ENCODE results near the gene STT3B. TPM values are rescaled to one million over a fixed set of nuclear protein-coding genes. Genes with fewer than 3 reads are reported as not detected.
"Not testable (repeated sequence)": the region's sequence is repeated elsewhere in the genome, so short reads cannot be mapped to it uniquely, and the experiment has no call there.

STT3B gene
- total and polyA plus RNA-seq, 7 donors: 10.8 to 107 (median 64.1) TPM

- DNase-seq: no peak
- no peaks in the 10 kb centered on the region for H3K4me1 ChIP-seq
- H3K36me3 ChIP-seq: no peaks in the 10 kb centered on the region
- H3K4me3 ChIP-seq: no peak overlapping the region
- no peaks in the 10 kb centered on the region for H3K9me3 ChIP-seq
- WGBS, 2 donors: 97% methylated on average over 3 of the region's 3 CpGs
- H3K27ac ChIP-seq: no peak overlapping the region
- H3K27me3 ChIP-seq: no peaks in the 10 kb centered on the region
- no peak for TF ChIP-seq POLR2A (IDR thresholded peaks at IDR 0.05)
- no peak for TF ChIP-seq EP300 (IDR thresholded peaks at IDR 0.05)
- no peak for TF ChIP-seq CTCF (IDR thresholded peaks at IDR 0.05)
- TF ChIP-seq POLR2AphosphoS5 (IDR thresholded peaks at IDR 0.05): no peak
- intact Hi-C loops (cut with DNase I): no loop called here
These were observed 33.4 kb upstream of the STT3B start for GRCh38 chr3:31499281-31499680.

DNA sequence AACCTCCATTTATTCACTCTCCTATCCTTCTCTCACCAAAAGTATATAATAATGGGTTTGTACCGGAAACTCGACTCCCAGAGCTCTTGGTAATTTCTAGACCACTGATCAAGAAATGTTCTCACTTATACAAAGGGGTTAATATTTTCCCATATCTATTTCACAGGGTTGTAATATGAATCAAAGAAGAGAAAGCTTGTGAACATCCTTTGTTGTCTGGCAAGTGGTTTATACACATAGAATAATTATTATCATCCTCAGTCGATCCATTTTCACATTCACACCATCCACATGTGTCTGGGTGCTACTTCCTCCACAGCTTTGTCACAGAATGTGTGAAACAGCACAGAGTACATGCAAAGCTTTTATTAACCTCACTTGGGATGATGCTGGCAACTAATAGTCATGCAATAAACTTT, 29.9 kb upstream of the STT3B start:
- 77 to 83% methylated on average over 3 of the region's 3 CpGs for WGBS, 2 donors
- DNase-seq: no peak
- H3K27me3 ChIP-seq: peaks cover 0 to 6% (median 0%) of the 10 kb centered on the region in 3 donors
- H3K9me3 ChIP-seq: no peaks in the 10 kb centered on the region
- no peak for TF ChIP-seq CTCF (IDR thresholded peaks at IDR 0.05)
- TF ChIP-seq POLR2A (IDR thresholded peaks at IDR 0.05): no peak
- TF ChIP-seq POLR2AphosphoS5 (IDR thresholded peaks at IDR 0.05): no peak
- no peak for TF ChIP-seq EP300 (IDR thresholded peaks at IDR 0.05)
- H3K27ac ChIP-seq: no peak overlapping the region
- H3K4me1 ChIP-seq: no peaks in the 10 kb centered on the region
- intact Hi-C loops (cut with DNase I): no loop called here
- no peaks in the 10 kb centered on the region for H3K36me3 ChIP-seq
- H3K4me3 ChIP-seq: no peak overlapping the region

- Histone ChIP-seq H3K27me3 (peaks cover 0 to 6% (median 0%) of the 10 kb centered on the region in 3 donors), H3K9me3 (no peaks in the 10 kb centered on the region), H3K4me1 (no peaks in the 10 kb centered on the region), H3K36me3 (no peaks in the 10 kb centered on the region), H3K4me3 (no peak overlapping the region), H3K27ac (no peak overlapping the region)
- 17 to 68% methylated on average over 4 of the region's 4 CpGs for WGBS, 2 donors
- TF ChIP-seq CTCF (IDR thresholded peaks at IDR 0.05) (no peak), POLR2A (IDR thresholded peaks at IDR 0.05) (no peak), POLR2AphosphoS5 (IDR thresholded peaks at IDR 0.05) (no peak), EP300 (IDR thresholded peaks at IDR 0.05) (no peak)
- DNase-seq: no peak
- intact Hi-C loops (cut with DNase I): no loop called here
These were observed 29.3 kb upstream of the STT3B start for GRCh38 chr3:31503456-31503855.

GRCh38 chr3:31504230-31504629, 28.5 kb upstream of the STT3B start:
- TF ChIP-seq CTCF (IDR thresholded peaks at IDR 0.05) (no peak), POLR2AphosphoS5 (IDR thresholded peaks at IDR 0.05) (no peak), EP300 (IDR thresholded peaks at IDR 0.05) (no peak), POLR2A (IDR thresholded peaks at IDR 0.05) (no peak)
- no peaks in the 10 kb centered on the region for H3K36me3 ChIP-seq
- no peaks in the 10 kb centered on the region for H3K9me3 ChIP-seq
- H3K4me3 ChIP-seq: no peak overlapping the region
- H3K4me1 ChIP-seq: no peaks in the 10 kb centered on the region
- no peak for DNase-seq
- H3K27ac ChIP-seq: no peak overlapping the region
- H3K27me3 ChIP-seq: peaks cover 0 to 6% (median 0%) of the 10 kb centered on the region in 3 donors
- 27 to 77% methylated on average over 3 of the region's 3 CpGs for WGBS, 2 donors
- intact Hi-C loops (cut with DNase I): no loop called here

DNA sequence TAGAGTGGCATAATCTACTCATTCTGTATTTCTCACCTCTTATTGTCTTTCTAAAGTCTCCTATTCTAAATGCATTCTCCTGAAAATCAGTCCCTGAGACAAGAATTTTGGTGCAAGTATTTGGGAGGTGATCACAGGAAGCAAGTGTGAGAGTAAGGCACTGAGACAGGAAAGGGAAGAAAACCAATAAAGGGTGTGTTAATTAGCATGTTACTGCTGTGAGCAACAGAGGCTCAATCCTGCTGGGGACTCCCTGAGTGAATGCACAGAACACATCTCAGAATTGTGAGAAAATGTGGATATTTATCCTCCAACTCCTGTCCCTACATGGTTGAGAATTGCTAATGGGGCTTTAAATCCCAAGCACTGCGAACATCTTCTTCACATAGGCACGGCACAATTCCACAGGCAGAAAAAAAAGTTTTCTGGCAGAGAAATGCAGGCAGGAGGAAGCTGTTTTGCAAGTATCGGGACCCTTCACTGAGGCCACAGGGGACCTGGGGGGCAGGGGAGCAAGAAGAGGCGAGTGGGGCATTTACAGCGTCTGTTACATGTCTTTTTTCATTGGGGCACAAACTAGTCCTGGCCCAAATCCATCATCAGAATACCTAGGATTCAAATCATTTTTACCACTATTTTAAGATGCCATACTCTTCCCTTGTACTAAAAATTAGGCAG, 27.2 kb upstream of the STT3B start:
- intact Hi-C loops (cut with DNase I): no loop called here
- H3K9me3 ChIP-seq: no peaks in the 10 kb centered on the region
- H3K27me3 ChIP-seq: peaks cover 0 to 6% (median 0%) of the 10 kb centered on the region in 3 donors
- no peak for TF ChIP-seq CTCF (IDR thresholded peaks at IDR 0.05)
- no peak for TF ChIP-seq POLR2A (IDR thresholded peaks at IDR 0.05)
- TF ChIP-seq EP300 (IDR thresholded peaks at IDR 0.05): no peak
- TF ChIP-seq POLR2AphosphoS5 (IDR thresholded peaks at IDR 0.05): no peak
- no peaks in the 10 kb centered on the region for H3K4me1 ChIP-seq
- H3K27ac ChIP-seq: no peak overlapping the region
- H3K4me3 ChIP-seq: no peak overlapping the region
- no peak for DNase-seq
- 40 to 54% methylated on average over 5 of the region's 5 CpGs for WGBS, 2 donors
- H3K36me3 ChIP-seq: no peaks in the 10 kb centered on the region

- H3K36me3 ChIP-seq; H3K4me1 ChIP-seq; H3K9me3 ChIP-seq; H3K27me3 ChIP-seq; H3K27ac ChIP-seq; DNase-seq; intact Hi-C loops (cut with DNase I); H3K4me3 ChIP-seq: not testable (repeated sequence)
- WGBS, 2 donors: 32 to 74% methylated on average over 7 of the region's 7 CpGs
These were observed 26.2 kb upstream of the STT3B start for GRCh38 chr3:31506515-31506914.
